HG03280 (cell line): Measurements from ENCODE around the gene POLR2I.
"Not testable (repeated sequence)": the region's sequence is repeated elsewhere in the genome, so short reads cannot be mapped to it uniquely, and the experiment has no call there.

Source experiments
- ATAC-seq: cut with Tn5 transposase; IDR thresholded peaks from one replicate; pipeline ENCODE4 v1.9.1; 2021; ENCODE audit warnings: mild to moderate bottlenecking, moderate library complexity; ENCODE audit not compliant: unreplicated experiment

Gene POLR2I

DNA sequence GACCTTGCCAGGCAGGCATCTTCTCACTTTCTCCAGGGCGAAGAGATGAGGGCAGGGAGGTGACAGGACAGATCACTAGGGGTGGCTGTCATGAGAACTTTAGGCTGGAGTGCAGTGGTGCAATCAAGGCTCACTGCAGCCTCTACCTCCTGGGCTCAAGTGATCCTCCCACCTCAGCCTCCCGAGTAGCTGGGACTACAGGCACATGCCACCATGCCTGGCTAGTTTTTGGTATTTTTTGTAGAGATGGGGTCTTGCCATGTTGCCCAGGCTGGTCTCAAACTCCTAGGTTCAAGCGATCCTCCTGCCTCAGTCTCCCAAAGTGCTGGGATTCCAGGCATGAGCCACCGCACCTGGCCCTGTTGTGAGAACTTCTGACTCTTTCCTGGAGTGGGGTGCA, 20.2 kb upstream of the POLR2I start:
- ATAC-seq, result not testable (repeated sequence)

DNA sequence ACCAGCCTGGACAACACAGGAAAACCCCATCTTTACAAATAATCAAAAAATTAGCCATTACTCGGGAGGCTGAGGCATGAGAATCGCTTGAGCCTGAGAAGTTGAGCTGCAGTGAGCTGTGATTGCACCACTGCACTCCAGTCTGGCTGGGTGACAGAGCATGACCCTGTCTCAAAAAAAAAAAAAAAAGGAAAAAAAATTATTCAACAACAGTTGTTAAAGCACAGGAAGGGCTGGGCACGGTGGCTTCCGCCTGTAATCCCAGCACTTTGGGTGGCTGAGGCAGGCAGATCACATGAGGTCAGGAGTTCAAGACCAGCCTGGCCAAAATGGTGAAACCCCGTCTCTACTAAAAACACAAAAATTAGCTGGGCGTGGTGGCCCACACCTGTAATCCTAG, 16.5 kb upstream of the POLR2I start:
- not testable (repeated sequence) for ATAC-seq

DNA sequence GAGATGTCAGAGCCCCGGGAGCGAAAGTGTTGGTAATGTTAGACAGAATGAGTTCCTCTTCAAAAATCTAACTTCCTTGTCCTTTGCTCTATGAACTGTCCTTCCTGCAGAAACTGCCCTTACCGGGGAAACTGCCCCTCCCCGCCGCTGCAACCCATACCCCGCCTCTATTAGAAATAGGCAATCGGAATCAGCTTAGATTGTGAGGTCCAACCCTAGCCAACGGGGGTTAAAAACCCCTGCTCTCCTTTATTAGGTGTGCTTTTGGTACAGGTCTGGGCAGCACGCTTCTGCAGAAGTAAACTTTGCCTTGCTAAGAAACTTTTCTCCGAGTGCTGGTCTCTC, 13.7 kb upstream of the POLR2I start:
- peak; percentile 14 for ATAC-seq

DNA sequence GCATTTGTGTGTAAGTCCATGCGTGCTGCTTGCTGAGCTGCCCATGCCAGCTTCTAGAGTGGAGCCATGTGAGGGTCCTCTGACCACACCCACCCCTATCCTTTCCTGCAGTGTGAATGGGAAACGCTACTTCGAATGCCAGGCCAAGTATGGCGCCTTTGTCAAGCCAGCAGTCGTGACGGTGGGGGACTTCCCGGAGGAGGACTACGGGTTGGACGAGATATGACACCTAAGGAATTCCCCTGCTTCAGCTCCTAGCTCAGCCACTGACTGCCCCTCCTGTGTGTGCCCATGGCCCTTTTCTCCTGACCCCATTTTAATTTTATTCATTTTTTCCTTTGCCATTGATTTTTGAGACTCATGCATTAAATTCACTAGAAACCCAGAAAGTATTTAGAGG, 10.9 kb upstream of the POLR2I start:
- no peak for ATAC-seq

DNA sequence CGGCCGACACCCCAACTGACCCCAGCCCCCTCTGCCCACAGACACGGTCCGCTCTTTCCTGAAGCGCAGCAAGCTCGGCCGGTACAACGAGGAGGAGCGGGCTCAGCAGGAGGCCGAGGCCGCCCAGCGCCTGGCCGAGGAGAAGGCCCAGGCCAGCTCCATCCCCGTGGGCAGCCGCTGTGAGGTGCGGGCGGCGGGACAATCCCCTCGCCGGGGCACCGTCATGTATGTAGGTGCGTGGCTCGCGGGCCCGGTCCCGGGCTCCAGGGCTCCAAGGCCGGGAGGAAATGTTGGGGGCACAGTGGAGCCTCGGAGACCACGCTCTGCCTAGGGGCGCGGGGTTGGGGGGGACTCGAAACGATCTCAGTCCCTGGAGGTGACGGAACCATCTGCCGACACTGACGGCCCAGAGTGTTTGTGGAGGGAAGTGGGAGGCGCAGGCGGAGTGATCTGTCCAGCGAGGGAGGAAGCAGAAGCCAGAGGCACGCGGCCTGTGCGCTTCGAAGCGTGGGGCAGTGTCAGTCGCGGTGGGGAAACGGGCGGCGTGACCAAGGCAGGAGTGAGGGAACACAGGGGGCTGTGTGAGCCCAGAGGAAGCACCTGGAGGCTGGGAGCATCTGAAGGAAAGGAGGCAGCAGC, 6.9 kb upstream of the POLR2I start:
- no peak for ATAC-seq

DNA sequence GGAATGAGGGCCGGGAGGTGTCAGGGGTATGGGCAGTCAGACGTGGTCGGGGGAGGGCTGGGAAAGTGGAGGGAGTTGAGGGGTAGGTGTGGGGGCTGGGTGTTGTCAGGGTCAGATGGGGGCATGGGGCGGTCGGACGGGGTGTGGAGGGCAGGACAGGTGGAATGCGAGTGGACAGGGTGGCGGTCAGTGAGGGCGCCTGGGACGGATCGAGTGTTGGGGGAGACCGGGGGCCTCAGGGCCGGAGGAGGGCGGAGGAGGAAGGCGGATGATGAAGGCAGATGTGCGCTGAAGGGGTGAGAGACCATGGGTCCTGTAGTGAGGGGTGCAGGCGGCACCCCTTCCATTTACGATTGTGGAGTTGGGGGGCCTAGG, 6.3 kb upstream of the POLR2I start:
- no peak for ATAC-seq

DNA sequence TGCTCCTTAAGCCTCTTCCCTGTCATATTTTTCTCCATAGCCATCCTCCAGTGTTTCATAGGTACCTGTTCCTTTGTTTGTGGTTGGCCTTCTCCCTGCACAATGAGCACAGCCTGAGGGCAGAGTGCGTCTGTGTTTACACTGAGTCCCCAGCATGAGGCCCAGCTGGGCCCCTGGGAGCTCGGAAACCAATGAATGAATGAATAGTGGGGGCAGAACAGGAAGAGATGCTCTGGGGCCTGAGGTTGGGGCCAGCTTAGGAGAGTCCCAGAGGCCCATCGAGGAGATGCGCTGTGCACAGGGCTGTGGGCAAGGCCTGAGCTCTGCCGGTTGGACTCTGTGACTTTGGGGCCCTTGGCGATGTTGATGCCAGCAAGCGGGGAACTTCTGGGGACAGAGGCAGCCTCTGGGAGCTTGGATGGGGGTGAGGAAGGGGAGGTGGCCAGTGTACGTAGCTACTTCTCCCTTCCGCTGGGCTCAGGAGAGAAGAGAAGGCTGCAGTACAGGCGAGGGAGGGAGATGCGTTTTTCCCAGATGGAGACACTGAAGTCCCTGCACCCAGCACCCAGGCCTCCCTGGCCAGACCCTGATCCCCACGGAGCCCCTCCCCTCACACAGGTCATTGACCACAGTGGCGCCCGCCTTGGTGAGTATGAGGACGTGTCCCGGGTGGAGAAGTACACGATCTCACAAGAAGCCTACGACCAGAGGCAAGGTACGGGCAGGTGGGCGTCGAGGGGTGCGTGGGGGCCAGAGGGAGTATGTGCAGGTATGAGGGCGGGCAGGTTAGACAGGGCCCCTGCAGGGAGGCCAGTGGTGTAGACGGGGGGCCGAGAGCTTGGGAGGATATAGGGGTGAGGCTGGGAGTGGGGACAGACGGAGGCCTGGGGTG, 5.7 kb upstream of the POLR2I start:
- no peak for ATAC-seq

DNA sequence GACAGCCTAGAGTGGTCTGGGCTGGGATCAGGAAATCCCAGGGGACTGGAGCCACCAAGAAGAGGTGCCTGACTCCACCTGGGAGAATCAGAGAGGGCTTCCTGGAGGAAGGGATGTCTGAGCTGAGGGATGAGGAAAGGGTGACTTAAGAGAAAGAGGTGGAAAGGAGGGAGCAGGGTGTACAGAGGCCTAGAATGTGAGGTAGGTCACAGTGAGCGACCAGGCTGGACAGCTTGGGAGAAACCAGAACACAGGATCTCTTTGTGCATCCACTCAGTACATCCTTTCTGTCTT, 1.6 kb upstream of the POLR2I start:
- ATAC-seq, result no peak

DNA sequence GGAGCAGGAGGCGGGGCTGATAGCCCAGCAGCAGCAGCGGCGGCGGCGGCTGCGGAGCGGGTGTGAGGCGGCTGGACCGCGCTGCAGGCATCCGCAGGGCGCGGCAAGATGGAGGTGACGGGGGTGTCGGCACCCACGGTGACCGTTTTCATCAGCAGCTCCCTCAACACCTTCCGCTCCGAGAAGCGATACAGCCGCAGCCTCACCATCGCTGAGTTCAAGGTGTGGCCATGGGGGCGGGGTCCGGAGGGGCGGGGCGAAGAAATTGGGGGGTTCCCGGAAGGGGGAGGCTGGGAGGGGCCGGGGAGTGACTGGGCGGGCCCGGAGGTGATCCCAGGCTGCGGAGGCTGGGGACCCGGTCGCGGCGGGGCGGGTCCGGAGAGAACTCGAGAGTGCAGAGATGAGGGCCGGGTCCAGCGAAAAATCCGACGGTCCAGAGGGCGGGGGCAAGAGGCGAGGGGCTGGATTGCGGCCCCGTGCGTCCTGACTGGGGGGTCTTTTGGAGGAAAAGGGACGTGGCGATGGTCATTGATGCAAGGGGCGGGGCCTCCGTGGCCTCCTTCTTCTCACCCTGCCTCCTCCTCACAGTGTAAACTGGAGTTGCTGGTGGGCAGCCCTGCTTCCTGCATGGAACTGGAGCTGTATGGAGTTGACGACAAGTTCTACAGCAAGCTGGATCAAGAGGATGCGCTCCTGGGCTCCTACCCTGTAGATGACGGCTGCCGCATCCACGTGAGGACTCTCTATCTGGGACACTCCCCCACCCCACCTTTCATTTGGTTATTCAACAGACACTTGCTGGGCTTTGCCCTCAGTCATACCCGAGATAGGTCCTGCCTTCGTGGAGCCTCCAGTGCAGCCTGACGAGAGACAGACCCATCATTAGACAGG, 1.0 kb upstream of the POLR2I start, which contains the start of gene TBCB:
TSS of gene TBCB (plus strand) at position 16 of the 891 bp plus-strand sequence. CDS start at position 109, 93 bp downstream.
- peak; percentile 36 for ATAC-seq

DNA sequence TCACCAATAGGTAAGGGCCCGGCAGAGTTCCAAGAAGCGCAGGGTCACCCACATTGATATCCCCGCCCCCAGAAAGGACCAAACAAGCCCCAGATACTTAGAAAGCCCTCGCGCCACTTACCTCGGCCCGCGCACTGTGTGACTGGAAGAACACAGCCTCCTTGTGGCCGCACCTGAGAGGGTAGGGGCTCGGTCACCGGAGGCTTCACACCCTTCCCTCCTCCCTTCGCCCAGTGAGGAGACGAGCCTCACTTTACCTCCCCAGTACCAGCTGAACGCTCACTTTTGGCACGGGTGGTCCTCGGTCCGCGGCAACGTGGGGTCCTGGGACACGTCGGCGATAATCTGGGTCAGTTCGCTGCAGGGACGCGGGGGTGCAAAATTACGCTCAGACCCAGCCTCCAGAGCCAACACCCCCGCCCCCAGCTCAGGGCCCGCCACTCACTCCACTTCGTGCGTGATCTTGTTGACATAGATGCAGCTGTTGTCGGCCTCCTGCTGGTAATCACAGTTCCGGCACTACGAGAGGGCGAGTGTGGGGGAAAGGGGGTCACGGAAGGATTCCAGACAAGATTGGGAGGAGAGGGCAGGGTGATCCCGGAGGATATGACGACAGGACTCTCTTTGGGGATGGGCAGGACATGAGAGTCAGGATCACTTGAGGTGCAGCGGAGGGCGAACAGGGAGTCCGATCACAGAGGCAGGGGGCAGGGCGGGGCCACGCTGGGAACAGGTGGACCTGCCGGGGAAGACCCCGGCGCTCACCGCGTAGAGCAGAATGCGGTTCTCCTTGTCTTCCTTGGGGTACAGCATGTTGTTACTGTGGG, 568 bp downstream of the POLR2I start:
- peak; percentile 2 for ATAC-seq

DNA sequence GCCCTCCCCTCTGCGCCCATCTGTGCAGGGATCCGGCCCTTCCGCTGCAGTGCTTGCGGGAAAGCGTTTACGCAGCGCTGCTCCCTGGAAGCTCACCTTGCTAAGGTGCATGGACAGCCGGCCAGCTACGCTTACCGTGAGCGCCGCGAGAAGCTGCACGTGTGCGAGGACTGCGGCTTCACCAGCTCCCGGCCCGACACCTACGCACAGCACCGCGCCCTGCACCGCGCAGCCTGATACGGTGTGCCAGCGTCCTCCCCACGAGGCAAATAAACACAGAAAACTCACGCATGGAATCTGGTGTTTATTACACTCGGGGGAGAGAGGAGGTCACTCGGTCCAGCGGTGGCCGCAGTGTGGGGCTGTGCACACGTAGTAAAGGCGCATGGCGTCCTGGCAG, 1.2 kb downstream of the POLR2I start:
- ATAC-seq, result no peak

DNA sequence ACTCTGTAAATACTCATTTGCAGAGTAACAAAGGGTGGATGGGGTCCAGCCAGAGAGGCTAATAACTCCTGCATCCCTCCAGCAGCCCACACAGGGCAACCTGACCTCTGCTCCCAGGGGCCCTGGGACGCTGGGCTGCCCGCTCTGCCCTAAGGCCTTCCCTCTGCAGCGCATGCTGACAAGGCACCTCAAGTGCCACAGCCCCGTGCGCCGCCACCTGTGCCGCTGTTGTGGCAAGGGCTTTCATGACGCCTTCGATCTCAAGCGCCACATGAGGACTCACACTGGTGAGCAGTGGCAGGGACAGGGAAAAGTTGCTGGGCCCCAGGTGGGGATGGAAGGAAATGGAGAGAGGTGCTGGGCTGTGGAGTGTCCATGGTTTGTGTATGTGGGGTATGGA, 2.0 kb downstream of the POLR2I start:
- no peak for ATAC-seq

DNA sequence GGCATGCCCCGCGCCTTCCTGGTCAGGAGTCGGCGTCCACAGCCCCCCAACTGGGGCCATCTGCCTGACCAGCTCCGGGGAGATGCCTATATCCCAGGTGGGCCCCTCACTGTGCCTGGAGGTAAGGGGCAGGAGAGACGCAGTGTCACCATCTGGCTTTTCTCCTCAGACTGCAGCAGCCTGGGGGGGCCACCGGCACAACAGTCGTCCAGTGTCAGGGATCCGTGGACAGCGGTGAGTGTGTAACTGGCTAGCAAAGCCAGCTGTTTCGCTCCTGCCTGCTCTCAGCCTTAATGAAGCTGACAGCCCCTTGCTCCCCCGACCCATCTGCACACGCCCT, 3.5 kb downstream of the POLR2I start:
- ATAC-seq, result no peak

DNA sequence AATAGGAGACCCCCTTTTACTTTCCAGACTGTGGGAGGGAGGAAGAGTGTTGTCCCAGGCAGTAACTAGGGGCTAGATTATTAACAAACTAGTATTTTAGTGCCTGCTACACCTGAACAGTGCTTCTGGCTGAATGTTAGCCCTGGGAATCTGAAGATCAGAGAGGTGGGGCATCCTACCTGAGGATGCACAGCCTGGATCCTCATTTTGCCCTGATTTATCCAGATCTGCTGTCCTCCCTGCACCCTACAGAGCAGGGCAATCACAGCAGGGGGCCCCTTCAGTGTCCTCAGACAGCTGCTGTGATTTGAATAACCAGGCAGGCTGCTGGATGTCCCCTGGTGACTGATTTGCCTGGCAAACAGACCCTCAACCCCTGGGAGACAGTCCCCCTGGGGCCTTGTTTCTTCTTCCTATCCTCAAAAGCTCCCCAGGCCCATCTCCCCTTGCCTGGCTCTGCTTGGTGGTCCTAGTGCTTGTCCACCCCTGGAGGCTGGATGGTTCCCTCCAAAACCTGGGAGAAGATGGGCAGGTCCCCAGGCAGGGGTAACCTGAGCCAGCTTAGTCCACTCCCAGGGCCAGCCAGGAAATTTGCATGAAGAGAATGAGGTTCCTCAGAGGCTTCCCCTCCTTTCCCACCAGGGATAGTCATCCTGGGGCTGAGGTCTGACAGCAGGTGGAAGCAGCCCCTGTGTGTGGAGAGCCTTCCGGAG, 4.0 kb downstream of the POLR2I start, which contains the start of gene OVOL3:
TSS of gene OVOL3 (plus strand) at position 657 of the 713 bp plus-strand sequence. CDS start 60 bp downstream, outside the sequence.
- no peak for ATAC-seq

DNA sequence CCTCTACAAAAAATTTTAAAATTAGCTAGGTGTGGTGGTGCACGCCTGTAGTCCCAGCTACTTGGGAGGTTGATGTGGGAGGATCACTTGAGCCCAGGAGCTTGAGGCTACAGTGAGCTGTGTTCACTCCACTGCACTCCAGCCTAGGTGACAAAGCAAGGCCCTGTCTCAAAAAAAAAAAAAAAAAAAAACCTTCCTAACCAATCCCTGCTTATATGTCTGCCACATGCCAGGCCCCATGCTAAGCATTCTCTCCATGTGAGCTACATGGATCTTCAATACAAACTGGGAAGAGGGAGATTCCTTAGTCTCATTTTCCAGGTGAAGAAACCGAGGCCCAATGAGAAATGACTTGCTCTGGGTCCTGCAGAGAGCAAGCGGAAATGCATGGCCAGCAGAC, 6.0 kb downstream of the POLR2I start:
- no peak for ATAC-seq

DNA sequence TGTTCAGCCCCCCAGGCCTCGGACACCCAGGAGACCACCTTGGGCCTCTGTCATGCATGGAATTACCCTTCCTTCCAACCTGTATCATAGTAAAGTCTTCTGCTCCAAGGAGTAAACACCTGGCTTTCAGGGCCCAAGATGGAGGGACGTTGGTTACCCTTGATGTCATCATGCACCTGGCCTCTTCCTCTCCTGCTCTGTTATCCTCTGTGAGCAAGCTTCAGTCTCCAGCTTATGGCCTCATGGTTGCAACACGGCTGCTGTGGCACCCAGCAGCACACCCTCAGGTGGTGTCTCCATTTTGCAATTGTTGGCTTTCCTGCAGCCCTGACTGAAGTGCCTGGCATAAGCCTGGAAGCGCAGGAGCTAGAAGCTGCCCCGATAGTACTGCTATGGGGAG, 7.7 kb downstream of the POLR2I start:
- ATAC-seq, result no peak

DNA sequence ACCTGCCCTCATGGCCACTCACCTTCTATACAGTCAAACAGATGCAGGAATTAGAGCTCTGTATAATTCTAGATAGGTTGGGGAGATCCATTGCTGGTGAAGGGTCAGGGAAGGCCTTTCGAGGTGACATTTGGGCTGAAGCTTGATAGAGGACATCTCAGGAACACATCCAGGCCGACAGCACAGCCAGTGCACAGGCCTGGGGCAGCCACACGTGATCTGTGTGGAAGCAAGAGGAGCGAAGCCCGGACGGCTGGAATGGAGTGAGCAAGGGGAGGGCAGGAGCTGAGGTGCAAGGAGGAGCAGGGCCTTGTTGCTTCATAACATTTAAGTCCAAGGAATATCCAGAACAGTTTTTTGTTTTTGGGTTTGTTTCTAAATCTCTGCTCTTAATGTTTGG, 8.2 kb downstream of the POLR2I start:
- ATAC-seq, result no peak

DNA sequence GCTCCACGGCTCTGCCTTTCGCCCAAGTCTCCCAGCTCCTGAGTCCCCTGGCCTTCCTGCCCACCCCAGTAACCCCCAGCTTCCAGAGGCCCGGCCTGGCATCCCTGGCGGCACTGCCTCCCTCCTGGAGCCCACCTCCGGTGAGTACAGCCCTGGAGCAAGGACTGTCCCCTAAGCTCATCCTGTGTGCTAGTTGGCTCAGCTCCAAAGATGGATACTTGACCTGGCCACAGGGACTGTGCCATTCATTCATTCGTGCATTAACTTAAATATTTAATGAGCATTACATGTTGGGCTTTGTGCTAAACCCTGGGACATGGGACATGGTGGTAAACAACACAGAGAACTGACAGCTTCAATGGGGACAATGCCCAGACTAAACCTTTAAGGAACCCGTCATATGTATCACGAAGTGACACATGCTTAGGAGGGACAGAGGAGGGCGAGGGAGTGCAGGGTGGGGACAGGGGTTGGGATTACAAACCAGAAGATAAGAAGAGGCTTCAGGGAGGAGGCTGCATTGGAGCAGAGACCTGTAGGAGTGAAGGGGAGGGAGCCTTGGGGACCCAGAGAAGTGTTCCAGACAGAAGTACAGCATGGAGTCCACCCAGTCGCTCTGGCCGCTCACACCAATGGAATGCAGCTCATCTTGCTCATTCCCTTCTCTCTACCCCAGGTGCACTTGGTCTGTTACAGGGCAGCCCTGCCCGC, 10.7 kb downstream of the POLR2I start:
- ATAC-seq, result no peak

DNA sequence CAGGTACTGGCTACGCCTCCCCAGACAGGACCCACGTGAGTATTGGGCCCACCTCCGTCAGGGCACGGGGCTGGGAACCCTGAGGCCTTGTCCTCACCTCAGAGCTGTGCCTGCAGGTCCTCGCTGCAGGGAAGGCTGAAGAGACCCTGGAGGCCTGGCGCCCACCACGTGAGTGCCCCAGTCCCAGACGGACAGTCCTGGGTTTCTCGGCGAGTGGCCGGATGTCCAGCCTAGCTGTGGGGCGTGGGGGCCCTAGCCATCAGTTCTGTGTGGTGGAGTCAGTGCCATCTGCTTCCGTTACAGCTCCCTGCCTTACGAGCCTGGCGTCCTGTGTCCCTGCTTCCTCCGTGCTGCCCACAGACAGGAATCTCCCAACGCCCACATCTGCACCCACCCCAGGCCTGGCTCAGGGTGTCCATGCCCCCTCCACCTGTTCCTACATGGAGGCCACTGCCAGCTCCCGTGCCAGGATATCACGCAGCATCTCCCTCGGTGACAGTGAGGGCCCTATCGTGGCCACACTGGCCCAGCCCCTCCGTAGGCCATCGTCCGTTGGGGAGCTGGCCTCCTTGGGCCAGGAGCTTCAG, 11.5 kb downstream of the POLR2I start:
- ATAC-seq, result no peak
